ENCODE data around the gene WDR1.

- TF ChIP-seq CTCF (IDR thresholded peaks at IDR 0.05; ENCODE audit: borderline replicate concordance, extremely low read depth, low read length, poor library complexity, severe bottlenecking) (no peak), EZH2 (IDR thresholded peaks at IDR 0.05; ENCODE audit: borderline replicate concordance, low read depth, low read length, severe bottlenecking) (no peak)
Observed at GRCh38 chr4:10123227-10124101, 6.9 kb upstream of the WDR1 start.
